ENCODE measurements around the gene KCNQ1. TPM values are rescaled to one million over a fixed set of nuclear protein-coding genes. Genes with fewer than 3 reads are reported as not detected.

KCNQ1 gene
- total RNA-seq, 2 experiments from 2014 or later = 8.7 to 9.5 TPM

DNA sequence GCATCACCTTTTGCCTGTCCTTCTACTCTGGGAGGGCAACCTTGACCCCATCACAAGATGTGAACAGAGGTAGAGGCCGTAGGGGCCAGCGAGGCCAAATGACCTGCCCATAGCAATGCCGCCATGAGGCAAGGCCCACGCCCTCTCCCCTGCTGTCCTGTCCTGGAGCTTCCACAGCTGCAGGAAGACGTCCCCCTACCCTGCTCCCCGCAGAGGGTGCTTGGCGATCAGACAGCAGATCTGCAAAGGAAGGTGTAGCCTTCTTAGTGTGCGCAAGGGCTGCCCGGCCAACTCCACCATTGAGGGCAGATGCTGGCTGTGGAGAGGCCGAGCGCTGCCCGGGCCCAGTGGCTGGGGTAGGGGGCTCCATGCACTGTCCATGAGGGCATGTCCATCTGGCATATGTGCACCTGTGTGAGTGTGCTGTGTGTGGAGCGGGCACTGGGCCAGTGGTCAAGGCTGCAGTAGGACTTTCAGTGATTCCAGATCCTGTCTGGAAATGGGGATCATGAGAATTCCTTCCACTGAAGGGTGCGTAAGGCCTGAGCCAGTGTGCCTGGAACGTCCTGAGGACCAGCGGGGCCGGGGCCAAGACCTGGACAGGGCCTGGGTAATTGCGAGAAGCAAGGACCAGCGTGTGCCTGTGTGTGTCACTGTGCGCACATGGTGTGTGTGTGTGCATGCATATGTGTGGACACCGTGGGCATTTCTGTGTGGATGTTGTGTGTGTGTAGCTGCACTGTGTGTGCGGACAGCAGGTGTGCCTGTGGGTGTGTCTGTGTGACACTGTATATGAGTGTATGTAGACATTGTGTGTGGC lies 11.5 kb upstream of the KCNQ1 start:
- CTCF ChIA-PET = no interaction called here
- H3K27me3 Mint-ChIP-seq = no peaks in the 10 kb centered on the region
- intact Hi-C loops (cut with micrococcal nuclease) = no loop called here
- no peak for DNase-seq
- H3K4me3 Mint-ChIP-seq = no peak overlapping the region
- H3K4me1 Mint-ChIP-seq (ENCODE audit: low read depth) = no peaks in the 10 kb centered on the region
- H3K9me3 Mint-ChIP-seq = no peaks in the 10 kb centered on the region
- no peak for ATAC-seq
- no peaks in the 10 kb centered on the region for H3K36me3 Mint-ChIP-seq (ENCODE audit: low read depth)
- POLR2A ChIA-PET = no interaction called here
- H3K27ac Mint-ChIP-seq = no peak overlapping the region
- TF ChIP-seq, protein P1, sequence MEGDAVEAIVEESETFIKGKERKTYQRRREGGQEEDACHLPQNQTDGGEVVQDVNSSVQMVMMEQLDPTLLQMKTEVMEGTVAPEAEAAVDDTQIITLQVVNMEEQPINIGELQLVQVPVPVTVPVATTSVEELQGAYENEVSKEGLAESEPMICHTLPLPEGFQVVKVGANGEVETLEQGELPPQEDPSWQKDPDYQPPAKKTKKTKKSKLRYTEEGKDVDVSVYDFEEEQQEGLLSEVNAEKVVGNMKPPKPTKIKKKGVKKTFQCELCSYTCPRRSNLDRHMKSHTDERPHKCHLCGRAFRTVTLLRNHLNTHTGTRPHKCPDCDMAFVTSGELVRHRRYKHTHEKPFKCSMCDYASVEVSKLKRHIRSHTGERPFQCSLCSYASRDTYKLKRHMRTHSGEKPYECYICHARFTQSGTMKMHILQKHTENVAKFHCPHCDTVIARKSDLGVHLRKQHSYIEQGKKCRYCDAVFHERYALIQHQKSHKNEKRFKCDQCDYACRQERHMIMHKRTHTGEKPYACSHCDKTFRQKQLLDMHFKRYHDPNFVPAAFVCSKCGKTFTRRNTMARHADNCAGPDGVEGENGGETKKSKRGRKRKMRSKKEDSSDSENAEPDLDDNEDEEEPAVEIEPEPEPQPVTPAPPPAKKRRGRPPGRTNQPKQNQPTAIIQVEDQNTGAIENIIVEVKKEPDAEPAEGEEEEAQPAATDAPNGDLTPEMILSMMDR (IDR thresholded peaks at IDR 0.05) = no peak

GRCh38 chr11:2434008-2434407 lies 10.8 kb upstream of the KCNQ1 start:
- H3K4me1 Mint-ChIP-seq (ENCODE audit: low read depth) = no peaks in the 10 kb centered on the region
- no peak for DNase-seq
- ChIA-PET POLR2A (no interaction called here), CTCF (no interaction called here)
- intact Hi-C loops (cut with micrococcal nuclease) = no loop called here
- TF ChIP-seq, protein P1 (IDR thresholded peaks at IDR 0.05) = no peak
- no peak for ATAC-seq
- H3K4me3 Mint-ChIP-seq = no peak overlapping the region
- no peaks in the 10 kb centered on the region for H3K9me3 Mint-ChIP-seq
- H3K36me3 Mint-ChIP-seq (ENCODE audit: low read depth) = no peaks in the 10 kb centered on the region
- no peaks in the 10 kb centered on the region for H3K27me3 Mint-ChIP-seq
- H3K27ac Mint-ChIP-seq = no peak overlapping the region

- Mint-ChIP-seq H3K4me3 (no peak overlapping the region), H3K27me3 (no peaks in the 10 kb centered on the region), H3K36me3 (ENCODE audit: low read depth) (no peaks in the 10 kb centered on the region), H3K9me3 (no peaks in the 10 kb centered on the region), H3K4me1 (ENCODE audit: low read depth) (no peaks in the 10 kb centered on the region), H3K27ac (no peak overlapping the region)
- intact Hi-C loops (cut with micrococcal nuclease) = no loop called here
- ChIA-PET CTCF (no interaction called here), POLR2A (no interaction called here)
- no peak for DNase-seq
- TF ChIP-seq, protein P1 (IDR thresholded peaks at IDR 0.05) = no peak
- ATAC-seq = no peak
Measured at GRCh38 chr11:2434506-2435255, 10.1 kb upstream of the KCNQ1 start.

DNA sequence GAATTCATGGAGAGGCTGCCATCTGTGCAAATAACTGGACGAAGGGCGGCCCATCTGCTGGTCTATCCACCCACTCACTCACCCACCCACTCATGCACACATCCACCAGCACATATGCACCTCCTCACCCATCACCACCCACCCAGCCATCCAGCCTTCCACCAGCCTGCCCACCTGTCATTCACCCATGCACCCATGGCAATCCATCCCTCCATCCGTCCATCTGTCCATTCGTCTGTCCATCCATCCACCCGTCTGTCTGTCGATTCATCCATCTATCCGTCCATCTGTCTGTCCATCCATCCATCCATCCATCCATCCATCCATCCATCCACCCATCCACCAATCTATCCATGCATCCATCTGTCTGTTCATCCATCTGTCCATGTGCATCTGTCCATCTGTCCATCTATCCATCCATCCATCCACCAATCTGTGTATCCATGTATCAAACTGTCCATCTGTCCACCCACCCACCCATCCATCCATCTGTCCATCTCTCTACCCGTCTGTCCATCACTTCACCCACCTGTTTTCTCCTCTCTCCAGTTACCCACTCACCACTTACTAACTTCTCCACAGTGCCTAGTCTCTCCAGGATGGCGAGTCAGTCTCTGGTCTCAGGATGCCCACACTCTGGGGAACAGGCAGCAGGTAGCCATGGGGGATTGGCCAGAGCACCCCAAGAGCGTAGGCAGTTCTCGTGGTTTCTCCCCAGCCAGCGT lies 9.4 kb upstream of the KCNQ1 start:
- H3K4me3 Mint-ChIP-seq = no peak overlapping the region
- no peaks in the 10 kb centered on the region for H3K9me3 Mint-ChIP-seq
- H3K4me1 Mint-ChIP-seq (ENCODE audit: low read depth) = no peaks in the 10 kb centered on the region
- no peak for DNase-seq
- no peaks in the 10 kb centered on the region for H3K27me3 Mint-ChIP-seq
- intact Hi-C loops (cut with micrococcal nuclease) = no loop called here
- ChIA-PET CTCF (no interaction called here), POLR2A (no interaction called here)
- no peak for ATAC-seq
- TF ChIP-seq, protein P1 (IDR thresholded peaks at IDR 0.05) = no peak
- H3K36me3 Mint-ChIP-seq (ENCODE audit: low read depth) = no peaks in the 10 kb centered on the region
- H3K27ac Mint-ChIP-seq = no peak overlapping the region

All from activated CD8-positive, alpha-beta T cell treated with anti-CD3 and anti-CD28 coated beads for 36 hours (primary cell).